ENCODE measurements around the gene ALKBH5. TPM values are rescaled to one million over a fixed set of nuclear protein-coding genes. Genes with fewer than 3 reads are reported as not detected.

The ALKBH5 gene
- polyA plus RNA-seq, 3 donors: 50.4 to 79.1 (median 78.9) TPM

GRCh38 chr17:18191967-18192366, 8.3 kb downstream of the ALKBH5 start:
- H3K4me2 ChIP-seq (replicated peaks; ENCODE audit: extremely low read depth, low read length, poor library complexity, severe bottlenecking): no peak overlapping the region
- Mint-ChIP-seq H3K36me3 (peaks cover 56 to 85% of the 10 kb centered on the region in 2 donors), H3K4me1 (peaks cover 40% of the 10 kb centered on the region), H3K27me3 (ENCODE audit: low read depth in 3 of 3) (no peaks in the 10 kb centered on the region), H3K27ac (peak overlapping the region in 4 of 7 donors; percentile 15 to 57 (median 36)), H3K9me3 (no peaks in the 10 kb centered on the region), H3K4me3 (no peak overlapping the region)
- no peak for TF ChIP-seq CTCF (IDR thresholded peaks at IDR 0.05)
- peaks cover 14 to 27% of the 10 kb centered on the region in 2 donors for H3K4me1 ChIP-seq (ENCODE audit: control insufficient read depth in 1 of 2, insufficient read depth in 2 of 2, low read length in 2 of 2)
- H3K4me3 ChIP-seq (replicated peaks in 1 of 3; ENCODE audit: low read depth in 2 of 3, low read length in 3 of 3): no peak overlapping the region
- H2AFZ ChIP-seq (ENCODE audit: insufficient read depth, low read depth, low read length, poor library complexity, severe bottlenecking): no peak overlapping the region
- WGBS (ENCODE audit: insufficient coverage): 80% methylated on average over 1 of the region's 2 CpGs
- peak overlapping the region in 1 of 2 donors; percentile 61 for H3K27ac ChIP-seq (ENCODE audit: low read depth in 1 of 2, low read length in 2 of 2)
- intact Hi-C loops (cut with micrococcal nuclease): no loop called here
- peaks cover 98% of the 10 kb centered on the region for H3K79me2 ChIP-seq (ENCODE audit: insufficient read depth, low read length)
- no peaks in the 10 kb centered on the region for H3K9me3 ChIP-seq (replicated peaks in 1 of 2; ENCODE audit: control insufficient read depth in 1 of 2, insufficient read depth in 1 of 2, low read length in 2 of 2)
- DNase-seq: no peak
- peaks cover 100% of the 10 kb centered on the region for H4K20me1 ChIP-seq (ENCODE audit: insufficient read depth, low read length)
- H3K9ac ChIP-seq (ENCODE audit: insufficient read depth, low read length, poor library complexity, severe bottlenecking): no peak overlapping the region
- no peaks in the 10 kb centered on the region for H3K27me3 ChIP-seq (ENCODE audit: control insufficient read depth in 2 of 2, insufficient read depth in 2 of 2, low read length in 2 of 2)
- peaks cover 42 to 83% of the 10 kb centered on the region in 2 donors for H3K36me3 ChIP-seq (replicated peaks in 1 of 2; ENCODE audit: control insufficient read depth in 1 of 2, insufficient read depth in 2 of 2, low read length in 2 of 2)

- Mint-ChIP-seq H3K27me3 (ENCODE audit: low read depth in 3 of 3) (no peaks in the 10 kb centered on the region), H3K4me1 (peaks cover 22% of the 10 kb centered on the region), H3K36me3 (peaks cover 63 to 88% of the 10 kb centered on the region in 2 donors), H3K4me3 (no peak overlapping the region), H3K9me3 (no peaks in the 10 kb centered on the region), H3K27ac (no peak overlapping the region)
- no peak for DNase-seq
- Histone ChIP-seq H3K4me3 (replicated peaks in 1 of 3; ENCODE audit: low read depth in 2 of 3, low read length in 3 of 3) (no peak overlapping the region), H3K9ac (ENCODE audit: insufficient read depth, low read length, poor library complexity, severe bottlenecking) (no peak overlapping the region), H2AFZ (ENCODE audit: insufficient read depth, low read depth, low read length, poor library complexity, severe bottlenecking) (no peak overlapping the region), H3K79me2 (ENCODE audit: insufficient read depth, low read length) (peaks cover 98% of the 10 kb centered on the region), H3K9me3 (replicated peaks in 1 of 2; ENCODE audit: control insufficient read depth in 1 of 2, insufficient read depth in 1 of 2, low read length in 2 of 2) (no peaks in the 10 kb centered on the region), H3K4me1 (ENCODE audit: control insufficient read depth in 1 of 2, insufficient read depth in 2 of 2, low read length in 2 of 2) (peaks cover 0 to 13% of the 10 kb centered on the region in 2 donors), H4K20me1 (ENCODE audit: insufficient read depth, low read length) (peaks cover 100% of the 10 kb centered on the region), H3K4me2 (replicated peaks; ENCODE audit: extremely low read depth, low read length, poor library complexity, severe bottlenecking) (no peak overlapping the region), H3K27me3 (ENCODE audit: control insufficient read depth in 2 of 2, insufficient read depth in 2 of 2, low read length in 2 of 2) (no peaks in the 10 kb centered on the region), H3K27ac (ENCODE audit: low read depth in 1 of 2, low read length in 2 of 2) (no peak overlapping the region), H3K36me3 (replicated peaks in 1 of 2; ENCODE audit: control insufficient read depth in 1 of 2, insufficient read depth in 2 of 2, low read length in 2 of 2) (peaks cover 57 to 88% of the 10 kb centered on the region in 2 donors)
- no CpG with 5 or more reads among the region's 4 CpGs for WGBS (ENCODE audit: insufficient coverage)
- TF ChIP-seq CTCF (IDR thresholded peaks at IDR 0.05): no peak
- intact Hi-C loops (cut with micrococcal nuclease): no loop called here
Measured at GRCh38 chr17:18194394-18194793, 10.8 kb downstream of the ALKBH5 start.

Measured in CD14-positive monocyte (primary cell).